Transverse colon (tissue), 4 donors: Measurements from ENCODE around the gene PPM1F.

Experiments
- CTCF ChIP-seq, 5 experiments: fragments of 200-600 bp in 3 of 5; fragments of 450-650 bp in 2 of 5; sonication (generic) in 3 of 5; IDR thresholded peaks; 1 replicate in 2 of 5; 2 replicates in 3 of 5; pipeline ENCODE4 v1.5.1; 2016 to 2017; ENCODE audit warnings: antibody characterized with exemption in 5 of 5, inconsistent platforms in 3 of 5, mild to moderate bottlenecking in 2 of 5, moderate library complexity in 1 of 5
- EP300 ChIP-seq: sonication (generic); formaldehyde crosslinking; IDR thresholded peaks from one replicate; pipeline ENCODE4 v1.6.1; 2017; ENCODE audit warnings: antibody characterized with exemption, low read depth
- POLR2AphosphoS5 ChIP-seq, 3 donors: sonication (generic); formaldehyde crosslinking; IDR thresholded peaks; one replicate each; pipeline ENCODE4 v1.6.1; 2016; ENCODE audit warnings: antibody characterized with exemption in 3 of 3

- TF ChIP-seq EP300 (no peak), CTCF (IDR thresholded peaks at IDR 0.05) (no peak), POLR2AphosphoS5 (IDR thresholded peaks at IDR 0.05) (no peak)
Observed at GRCh38 chr22:21918466-21919185, 34.0 kb downstream of the PPM1F start.
